Colonic mucosa (tissue), 4 donors: ENCODE results near the gene MCTP1. TPM values are rescaled to one million over a fixed set of nuclear protein-coding genes. Genes with fewer than 3 reads are reported as not detected.

Source experiments
- DNase-seq: peaks from one replicate; pipeline ENCODE4 v3.0.0-alpha.2; 2020
- H3K27ac ChIP-seq: fragments of 200-600 bp; one replicate; pipeline ENCODE4 v1.8.0; 2021
- H3K27me3 ChIP-seq: fragments of 200-600 bp; one replicate; pipeline ENCODE4 v1.8.0; 2021
- H3K36me3 ChIP-seq: fragments of 200-600 bp; one replicate; pipeline ENCODE4 v1.8.0; 2021
- H3K4me1 ChIP-seq: fragments of 200-600 bp; one replicate; pipeline ENCODE4 v1.8.0; 2021; ENCODE audit warnings: mild to moderate bottlenecking
- H3K4me3 ChIP-seq: fragments of 200-600 bp; one replicate; pipeline ENCODE4 v1.8.0; 2021
- H3K9ac ChIP-seq, 2 donors: one replicate each; pipeline ENCODE4 v1.7.0; 2013; ENCODE audit warnings: control low read depth in 2 of 2, low read depth in 2 of 2, low read length in 2 of 2
- H3K9me3 ChIP-seq: fragments of 200-600 bp; one replicate; pipeline ENCODE4 v1.8.0; 2021
- intact Hi-C: fragments of 100-400 bp; cut with DNase I; formaldehyde crosslinking; loops from one replicate; pipeline ENCODE4 v1.14.1; 2022
- total RNA-seq, 2 donors: library from RNA; stranded (reverse); fragmentation: NEBNext Ultra II Directional in 1 of 2; extraction: Animal tissue kit (Norgen Biotek cat#: 25700) in 1 of 2; gene quantifications; one replicate each; pipeline ENCODE4 v1.2.1, GENCODE V29; 2021
- TF ChIP-seq, protein P1 (sequence below): fragments of 200-600 bp; IDR thresholded peaks from one replicate; pipeline ENCODE4 v1.8.0; 2022; ENCODE audit warnings: antibody characterized with exemption, mild to moderate bottlenecking
- donor health status: healthy.
- donor health status: DM: no; HTN: no; CAD: no.
- donor health status: DM: no; HTN: no; CAD: no.

Gene MCTP1
- total RNA-seq, 2 donors from 2014 or later: 2.8 to 10.3 TPM

DNA sequence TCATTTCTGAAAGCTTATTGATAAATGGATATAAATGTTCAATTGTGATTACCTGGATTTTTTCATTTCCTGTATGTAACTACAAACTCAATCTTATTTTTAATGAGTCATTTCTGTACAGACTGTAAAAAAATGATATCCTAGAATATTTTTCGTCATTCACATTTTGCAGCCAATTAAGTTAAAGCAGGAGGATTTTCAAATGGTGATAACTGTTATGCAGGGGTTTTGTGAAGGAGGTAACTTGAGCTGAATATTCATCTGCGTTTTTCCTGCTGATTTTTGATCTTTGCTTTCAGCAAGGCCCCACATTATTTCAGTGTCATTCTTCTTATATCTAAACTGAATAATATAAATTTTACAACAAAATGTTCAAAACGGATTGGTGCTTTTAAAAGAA lies 592.3 kb downstream of the MCTP1 start:
- no peak overlapping the region for H3K4me3 ChIP-seq
- no peaks in the 10 kb centered on the region for H3K36me3 ChIP-seq
- no peak overlapping the region for H3K9ac ChIP-seq
- TF ChIP-seq, protein P1, sequence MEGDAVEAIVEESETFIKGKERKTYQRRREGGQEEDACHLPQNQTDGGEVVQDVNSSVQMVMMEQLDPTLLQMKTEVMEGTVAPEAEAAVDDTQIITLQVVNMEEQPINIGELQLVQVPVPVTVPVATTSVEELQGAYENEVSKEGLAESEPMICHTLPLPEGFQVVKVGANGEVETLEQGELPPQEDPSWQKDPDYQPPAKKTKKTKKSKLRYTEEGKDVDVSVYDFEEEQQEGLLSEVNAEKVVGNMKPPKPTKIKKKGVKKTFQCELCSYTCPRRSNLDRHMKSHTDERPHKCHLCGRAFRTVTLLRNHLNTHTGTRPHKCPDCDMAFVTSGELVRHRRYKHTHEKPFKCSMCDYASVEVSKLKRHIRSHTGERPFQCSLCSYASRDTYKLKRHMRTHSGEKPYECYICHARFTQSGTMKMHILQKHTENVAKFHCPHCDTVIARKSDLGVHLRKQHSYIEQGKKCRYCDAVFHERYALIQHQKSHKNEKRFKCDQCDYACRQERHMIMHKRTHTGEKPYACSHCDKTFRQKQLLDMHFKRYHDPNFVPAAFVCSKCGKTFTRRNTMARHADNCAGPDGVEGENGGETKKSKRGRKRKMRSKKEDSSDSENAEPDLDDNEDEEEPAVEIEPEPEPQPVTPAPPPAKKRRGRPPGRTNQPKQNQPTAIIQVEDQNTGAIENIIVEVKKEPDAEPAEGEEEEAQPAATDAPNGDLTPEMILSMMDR: no peak
- no peaks in the 10 kb centered on the region for H3K4me1 ChIP-seq
- H3K27me3 ChIP-seq: no peaks in the 10 kb centered on the region
- DNase-seq: no peak
- intact Hi-C loops: loop anchor here (5.0 kb wide), 1 partner anchor 165 kb away; no protein-coding TSS in a partner anchor
- no peak overlapping the region for H3K27ac ChIP-seq
- no peaks in the 10 kb centered on the region for H3K9me3 ChIP-seq

DNA sequence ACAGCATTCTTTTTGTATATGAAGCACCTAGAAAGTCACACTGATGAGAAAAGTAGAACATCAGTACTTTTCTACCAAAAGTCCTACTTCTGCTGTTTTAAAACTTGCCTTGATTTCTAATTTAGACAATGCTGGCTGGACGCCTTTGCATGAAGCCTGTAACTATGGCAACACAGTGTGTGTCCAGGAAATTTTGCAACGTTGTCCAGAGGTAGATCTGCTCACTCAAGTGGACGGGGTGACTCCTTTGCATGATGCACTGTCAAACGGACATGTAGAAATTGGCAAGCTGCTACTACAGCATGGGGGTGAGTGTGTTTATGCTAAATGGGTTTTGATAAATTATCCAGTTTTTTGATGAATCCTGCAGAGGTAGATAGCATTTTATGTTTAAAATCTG lies 592.9 kb downstream of the MCTP1 start:
- H3K27me3 ChIP-seq: no peaks in the 10 kb centered on the region
- intact Hi-C loops: loop anchor here (5.0 kb wide), 1 partner anchor 165 kb away; no protein-coding TSS in a partner anchor
- no peak overlapping the region for H3K4me3 ChIP-seq
- no peaks in the 10 kb centered on the region for H3K36me3 ChIP-seq
- no peak overlapping the region for H3K27ac ChIP-seq
- H3K4me1 ChIP-seq: no peaks in the 10 kb centered on the region
- TF ChIP-seq, protein P1: no peak
- no peaks in the 10 kb centered on the region for H3K9me3 ChIP-seq
- no peak for DNase-seq
- no peak overlapping the region for H3K9ac ChIP-seq

DNA sequence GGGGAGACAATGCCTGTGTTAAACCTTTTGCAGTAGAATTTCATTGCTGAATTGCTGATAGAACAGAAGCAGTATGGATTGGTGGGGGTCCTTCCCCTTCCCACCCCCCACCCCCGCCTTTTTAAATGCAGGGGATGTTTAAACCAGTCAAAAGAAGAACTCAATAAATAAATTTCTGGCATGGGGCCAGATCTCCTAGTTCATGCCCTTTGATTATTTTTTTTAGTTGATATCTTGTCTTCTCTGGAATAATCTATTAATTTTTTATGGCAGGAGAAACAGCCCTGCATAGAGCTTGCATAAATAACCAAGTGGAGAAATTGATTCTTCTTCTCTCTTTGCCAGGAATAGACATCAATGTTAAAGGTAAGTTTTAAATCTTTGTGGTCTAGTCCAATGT lies 593.6 kb downstream of the MCTP1 start:
- H3K9me3 ChIP-seq: no peaks in the 10 kb centered on the region
- intact Hi-C loops: loop anchor here (5.0 kb wide), 1 partner anchor 164 kb away; no protein-coding TSS in a partner anchor
- TF ChIP-seq, protein P1: no peak

DNA sequence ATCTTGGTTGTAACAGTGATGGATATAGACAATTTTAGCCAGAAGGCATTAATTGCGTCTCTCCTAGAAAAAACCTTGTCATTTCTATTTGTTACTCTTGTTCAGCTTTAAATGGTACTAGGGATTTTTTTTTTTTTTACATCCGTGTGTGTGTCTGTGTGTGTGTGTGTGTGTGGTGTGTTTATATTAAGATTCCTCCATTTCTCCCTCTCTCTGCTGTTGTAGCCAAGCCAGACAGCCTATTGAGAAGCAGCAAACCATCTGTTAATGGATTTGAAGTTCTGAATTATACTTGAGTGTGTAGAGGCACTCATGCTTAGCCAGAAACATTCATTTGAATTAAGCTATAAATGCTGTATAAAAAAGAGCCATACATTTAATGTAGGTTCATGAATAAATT lies 594.1 kb downstream of the MCTP1 start:
- H3K4me3 ChIP-seq: no peak overlapping the region
- DNase-seq: no peak
- no peak overlapping the region for H3K27ac ChIP-seq
- H3K9me3 ChIP-seq: no peaks in the 10 kb centered on the region
- TF ChIP-seq, protein P1: no peak
- H3K27me3 ChIP-seq: no peaks in the 10 kb centered on the region
- H3K9ac ChIP-seq: no peak overlapping the region
- intact Hi-C loops: loop anchor here (5.0 kb wide), 1 partner anchor 163 kb away; no protein-coding TSS in a partner anchor
- no peaks in the 10 kb centered on the region for H3K36me3 ChIP-seq
- no peaks in the 10 kb centered on the region for H3K4me1 ChIP-seq

More for the DNA sequence above, 593.6 kb downstream of the MCTP1 start:
- no peak overlapping the region for H3K9ac ChIP-seq
- no peak for DNase-seq
- H3K27ac ChIP-seq: no peak overlapping the region
- H3K27me3 ChIP-seq: no peaks in the 10 kb centered on the region
- H3K4me1 ChIP-seq: no peaks in the 10 kb centered on the region
- H3K4me3 ChIP-seq: no peak overlapping the region
- H3K36me3 ChIP-seq: no peaks in the 10 kb centered on the region

DNA sequence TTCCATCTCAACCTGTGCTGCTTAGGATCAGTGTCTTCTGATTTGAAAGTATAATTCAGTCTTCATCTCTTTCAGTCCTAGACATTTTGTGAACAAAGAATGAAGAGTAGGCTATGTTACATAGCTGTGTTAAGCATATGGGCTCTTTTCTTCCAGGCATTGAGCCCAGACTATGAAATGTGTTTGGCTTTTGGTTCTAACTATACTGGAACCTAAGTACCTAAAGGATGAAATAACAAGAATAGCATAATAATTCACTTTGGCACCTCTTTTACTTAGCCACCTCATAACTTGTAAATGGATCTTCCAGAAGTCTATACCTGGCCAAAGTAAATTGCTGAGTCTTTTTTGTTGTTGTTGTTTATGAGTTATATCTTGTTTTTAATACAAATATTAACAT lies 595.0 kb downstream of the MCTP1 start:
- intact Hi-C loops: loop anchor here (5.0 kb wide), 1 partner anchor 163 kb away; no protein-coding TSS in a partner anchor
- H3K27ac ChIP-seq: no peak overlapping the region
- H3K36me3 ChIP-seq: no peaks in the 10 kb centered on the region
- no peak for DNase-seq
- H3K4me3 ChIP-seq: no peak overlapping the region
- no peak overlapping the region for H3K9ac ChIP-seq
- no peaks in the 10 kb centered on the region for H3K27me3 ChIP-seq
- TF ChIP-seq, protein P1: no peak
- H3K9me3 ChIP-seq: no peaks in the 10 kb centered on the region
- H3K4me1 ChIP-seq: no peaks in the 10 kb centered on the region
